Endothelial cell of umbilical vein (primary cell): ENCODE results near the gene ARF5. TPM values are rescaled to one million over a fixed set of nuclear protein-coding genes. Genes with fewer than 3 reads are reported as not detected.

Experiments
- BruUV-seq: library from RNA; stranded (reverse); fragments of 400-500 nt; replicated peaks from 2 replicates; lab custom pipeline; 2021; lab: Mats Ljungman, UMichigan
- CTCF ChIA-PET: fragments of 300-600, 350-600 bp; sonication (Branson Sonifier 250); formaldehyde crosslinking; loops from one replicate; lab custom pipeline; 2021; ENCODE audit warnings: antibody characterized with exemption, inconsistent platforms; lab: Charles Lee
- POLR2A ChIA-PET: fragments of 300-600, 350-600 bp; sonication (Branson Sonifier 250); formaldehyde crosslinking; loops from one replicate; lab custom pipeline; 2021; ENCODE audit warnings: antibody characterized with exemption, inconsistent platforms; lab: Charles Lee
- DNase-seq: peaks from one replicate; pipeline ENCODE4 v3.0.0-alpha.2; 2011; ENCODE audit warnings: low read depth, low spot score
- FAIRE-seq: peaks from 2 replicates; lab custom pipeline; 2011; peaks lifted over from hg19 to GRCh38; lab: Jason Lieb, UNC
- H2AFZ ChIP-seq: 2 replicates; pipeline ENCODE4 v1.6.0; 2012; ENCODE audit warnings: low read depth, low read length, control low read depth, inconsistent platforms
- H3K27ac ChIP-seq: 2 replicates; pipeline ENCODE4 v1.5.1; 2011; ENCODE audit warnings: low read depth, mild to moderate bottlenecking, control low read depth, low read length, moderate library complexity; ENCODE audit not compliant: insufficient read depth
- H3K27me3 ChIP-seq, 2 experiments: 2 replicates each; pipeline versions ENCODE4 v1.6.0 to v1.6.1; 2011; ENCODE audit warnings: low read length in 2 of 2, mixed read lengths in 1 of 2; ENCODE audit not compliant: control insufficient read depth in 2 of 2, insufficient read depth in 2 of 2
- H3K36me3 ChIP-seq, 2 experiments: 2 replicates in 1 of 2; 3 replicates in 1 of 2; pipeline ENCODE4 v1.5.1; 2011; ENCODE audit warnings: low read length in 2 of 2, mild to moderate bottlenecking in 1 of 2, moderate library complexity in 1 of 2; ENCODE audit not compliant: control insufficient read depth in 2 of 2, insufficient read depth in 2 of 2; ENCODE audit errors: extremely low read depth in 1 of 2
- H3K4me1 ChIP-seq: 3 replicates; pipeline ENCODE4 v1.5.1; 2011; ENCODE audit warnings: mild to moderate bottlenecking, low read length; ENCODE audit not compliant: control insufficient read depth, insufficient read depth; ENCODE audit errors: extremely low read depth
- H3K4me2 ChIP-seq: 2 replicates; pipeline ENCODE4 v1.6.1; 2011; ENCODE audit warnings: low read length, control low read depth, mixed read lengths; ENCODE audit not compliant: insufficient read depth
- H3K4me3 ChIP-seq, 3 experiments: fragments of 200-600 bp in 1 of 3; sonication (generic), shearing (Covaris generic) in 1 of 3; replicated peaks in 1 of 3; 2 replicates each; pipeline ENCODE4 v1.5.1; 2011 to 2016; ENCODE audit warnings: control low read depth in 3 of 3, low read length in 3 of 3, mild to moderate bottlenecking in 2 of 3, inconsistent platforms in 1 of 3, low read depth in 1 of 3, moderate library complexity in 1 of 3; ENCODE audit not compliant: insufficient read depth in 1 of 3
- H3K79me2 ChIP-seq: 2 replicates; pipeline ENCODE4 v1.6.0; 2012; ENCODE audit warnings: low read length, inconsistent platforms; ENCODE audit not compliant: control insufficient read depth, insufficient read depth
- H3K9ac ChIP-seq: replicated peaks from 2 replicates; pipeline ENCODE3; 2011; ENCODE audit warnings: low read length, control low read depth; ENCODE audit not compliant: insufficient read depth; ENCODE audit errors: extremely low read depth
- H3K9me1 ChIP-seq: replicated peaks from 3 replicates; pipeline ENCODE4 v1.6.0; 2011; ENCODE audit warnings: mild to moderate bottlenecking, low read length; ENCODE audit not compliant: control insufficient read depth, insufficient read depth; ENCODE audit errors: extremely low read depth
- H3K9me3 ChIP-seq: replicated peaks from 2 replicates; pipeline ENCODE4 v1.5.1; 2012; ENCODE audit warnings: low read length, inconsistent platforms; ENCODE audit not compliant: control insufficient read depth, insufficient read depth
- H4K20me1 ChIP-seq: replicated peaks from 2 replicates; pipeline ENCODE3; 2011; ENCODE audit warnings: mild to moderate bottlenecking, low read length; ENCODE audit not compliant: control insufficient read depth, insufficient read depth; ENCODE audit errors: extremely low read depth
- CTCF ChIP-seq, 2 donors: IDR thresholded peaks; 1 replicate in 1 of 2; 2 replicates in 1 of 2; pipeline ENCODE4 v1.5.1; 2011; ENCODE audit warnings: low read length in 2 of 2, mild to moderate bottlenecking in 2 of 2, moderate library complexity in 2 of 2, control low read depth in 1 of 2, inconsistent platforms in 1 of 2, low read depth in 1 of 2; ENCODE audit not compliant: insufficient read depth in 1 of 2; ENCODE audit errors: extremely low read depth in 1 of 2
- EZH2 ChIP-seq: IDR thresholded peaks from 2 replicates; pipeline ENCODE4 v1.6.1; 2012; ENCODE audit warnings: borderline replicate concordance, low read depth, mild to moderate bottlenecking, moderate library complexity, low read length, inconsistent platforms; ENCODE audit not compliant: severe bottlenecking
- FOS ChIP-seq: IDR thresholded peaks from 2 replicates; pipeline ENCODE4 v1.6.1; 2011; ENCODE audit warnings: mild to moderate bottlenecking, low read length, moderate library complexity, borderline replicate concordance; ENCODE audit not compliant: insufficient read depth
- GATA2 ChIP-seq: IDR thresholded peaks from 2 replicates; pipeline ENCODE4 v1.7.0; 2011; ENCODE audit warnings: low read depth, mild to moderate bottlenecking, moderate library complexity, mixed read lengths, low read length; ENCODE audit not compliant: insufficient read length, insufficient read depth
- JUN ChIP-seq: IDR thresholded peaks from 2 replicates; pipeline ENCODE4 v1.6.1; 2011; ENCODE audit warnings: borderline replicate concordance, low read depth; ENCODE audit not compliant: insufficient read length, insufficient read depth
- MAX ChIP-seq: IDR thresholded peaks from 2 replicates; pipeline ENCODE4 v1.6.1; 2011; ENCODE audit not compliant: insufficient read depth, insufficient read length
- MYC ChIP-seq: IDR thresholded peaks from one replicate; pipeline ENCODE4 v1.6.1; 2011; ENCODE audit warnings: mild to moderate bottlenecking, low read depth, low read length
- POLR2A ChIP-seq: IDR thresholded peaks from 2 replicates; pipeline ENCODE4 v1.6.1; 2012; ENCODE audit warnings: low read depth, mild to moderate bottlenecking, control low read depth, low read length
- POLR2AphosphoS5 ChIP-seq: IDR thresholded peaks from 2 replicates; pipeline ENCODE4 v1.6.1; 2012; ENCODE audit warnings: low read depth, mild to moderate bottlenecking, control low read depth, low read length, moderate library complexity; ENCODE audit not compliant: insufficient read depth
- dilution Hi-C: fragments of 300-500 bp; cut with MboI; formaldehyde crosslinking; loops from one replicate; pipeline ENCODE4 v1.15.0; 2019; ENCODE audit warnings: low sequenced_read_pairs; ENCODE audit not compliant: extremely low pct_ligation_motif_present
- intact Hi-C: fragments of 100-400 bp; cut with micrococcal nuclease; formaldehyde crosslinking; loops from one replicate; pipeline ENCODE4 v1.10.0; 2022
- polyA plus RNA-seq, 4 experiments: library from polyadenylated mRNA; depleted of rRNA in 3 of 4; stranded (reverse) in 3 of 4; unstranded in 1 of 4; fragments of >200 nt; gene quantifications; 2 replicates each; pipeline versions ENCODE4 v1.2.1 to v1.2.3, GENCODE V29; 2011 to 2012; ENCODE audit warnings: missing spikeins in 1 of 4
- total RNA-seq: library from RNA; stranded (reverse); gene quantifications from 2 replicates; pipeline ENCODE4 v1.2.3, GENCODE V29; 2021

Gene ARF5
- total and polyA plus RNA-seq, 2 donors (not counting 3 experiments of a cell fraction or from before 2014, with no cell fraction given) = 122 to 428 TPM

GRCh38 chr7:127618775-127619174 is 30.6 kb downstream of the ARF5 start:
- Histone ChIP-seq H3K9me1 (no peaks in the 10 kb centered on the region), H3K9ac (no peak overlapping the region), H3K9me3 (no peaks in the 10 kb centered on the region), H3K27me3 (peaks cover 30 to 40% of the 10 kb centered on the region in 2 experiments), H2AFZ (no peak overlapping the region), H4K20me1 (no peaks in the 10 kb centered on the region), H3K4me1 (no peaks in the 10 kb centered on the region), H3K36me3 (no peaks in the 10 kb centered on the region), H3K4me2 (no peak overlapping the region), H3K4me3 (no peak overlapping the region), H3K79me2 (no peaks in the 10 kb centered on the region), H3K27ac (no peak overlapping the region)
- dilution Hi-C loops (no loop called here), intact Hi-C loops (loop anchor here (1.0 kb wide), 1 partner anchor 25 kb away; no protein-coding TSS in a partner anchor)
- CTCF ChIA-PET = no interaction called here
- POLR2A ChIA-PET = no interaction called here
- BruUV-seq = no TSS peak
- DNase-seq = no peak
- FAIRE-seq = no peak
- TF ChIP-seq GATA2 (no peak), FOS (no peak), MYC (no peak), CTCF (IDR thresholded peaks at IDR 0.05; ENCODE audit: extremely low read depth in 1 of 2, insufficient read depth in 1 of 2, low read depth in 1 of 2, low read length in 2 of 2) (no peak), EZH2 (no peak), POLR2A (no peak), JUN (no peak), POLR2AphosphoS5 (no peak), MAX (no peak)
